GM18868 (cell line): Measurements from ENCODE around the gene ATE1.
"Not testable (repeated sequence)": the region's sequence is repeated elsewhere in the genome, so short reads cannot be mapped to it uniquely, and the experiment has no call there.

Experiments
- ATAC-seq: cut with Tn5 transposase; IDR thresholded peaks from one replicate; pipeline ENCODE4 v1.9.1; 2021; ENCODE audit warnings: mild to moderate bottlenecking, moderate library complexity; ENCODE audit not compliant: unreplicated experiment

ATE1 gene

DNA sequence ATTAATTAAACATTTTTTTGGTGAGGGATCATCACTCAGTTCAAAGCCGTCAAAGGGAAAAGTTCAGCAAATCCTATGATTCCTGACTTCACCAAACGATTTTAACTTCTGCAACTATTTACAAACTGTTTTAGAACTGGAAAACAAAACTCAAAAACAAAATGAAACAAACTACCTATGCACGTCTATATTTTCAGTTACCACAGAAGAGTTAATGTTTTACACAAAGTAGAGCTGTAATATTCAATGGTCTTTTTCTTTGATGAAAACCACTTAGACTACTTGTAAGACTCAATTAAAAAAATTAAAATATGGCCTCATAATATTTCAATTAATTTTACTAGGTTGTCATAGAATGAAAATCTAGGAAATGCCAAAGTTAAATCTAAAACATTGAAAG, 131.5 kb downstream of the ATE1 start:
- ATAC-seq: no peak

DNA sequence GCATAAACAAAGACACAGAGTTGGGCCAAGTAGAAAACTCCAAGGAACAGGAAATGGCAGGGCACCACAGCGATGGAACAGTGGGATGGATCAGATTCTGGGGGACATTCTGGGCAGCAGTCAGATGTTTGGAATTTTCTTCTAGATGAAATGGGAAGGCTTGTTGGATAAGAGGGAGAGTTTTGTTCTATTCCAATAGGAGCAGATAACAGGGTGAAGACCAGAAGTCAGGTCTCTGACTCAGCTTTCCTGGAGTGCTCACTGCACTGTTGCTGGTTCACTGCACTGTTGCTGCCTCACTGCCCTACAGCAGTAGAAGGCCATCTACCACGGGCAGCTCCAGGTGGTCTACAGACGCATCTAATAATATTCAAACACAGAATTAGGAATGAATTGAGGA, 135.6 kb downstream of the ATE1 start:
- no peak for ATAC-seq

DNA sequence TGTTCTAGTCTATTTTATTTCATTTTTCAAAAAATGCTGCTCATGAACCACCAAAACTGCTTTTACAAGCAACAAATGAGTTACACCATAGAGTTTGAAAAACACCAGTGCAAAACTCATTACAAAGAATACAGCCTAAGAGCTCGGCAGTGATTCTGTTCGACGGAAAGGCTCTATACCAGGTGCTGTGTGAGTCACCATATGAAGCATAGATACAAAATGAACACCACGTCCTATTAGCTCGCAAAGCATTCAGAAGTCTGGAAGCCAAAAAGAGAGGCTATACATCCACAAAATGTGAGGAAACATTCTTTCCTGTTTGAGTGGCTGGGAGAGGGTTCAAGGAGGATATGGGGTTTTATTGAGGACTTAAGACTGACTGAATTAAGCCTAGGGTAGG, 136.1 kb downstream of the ATE1 start:
- no peak for ATAC-seq

DNA sequence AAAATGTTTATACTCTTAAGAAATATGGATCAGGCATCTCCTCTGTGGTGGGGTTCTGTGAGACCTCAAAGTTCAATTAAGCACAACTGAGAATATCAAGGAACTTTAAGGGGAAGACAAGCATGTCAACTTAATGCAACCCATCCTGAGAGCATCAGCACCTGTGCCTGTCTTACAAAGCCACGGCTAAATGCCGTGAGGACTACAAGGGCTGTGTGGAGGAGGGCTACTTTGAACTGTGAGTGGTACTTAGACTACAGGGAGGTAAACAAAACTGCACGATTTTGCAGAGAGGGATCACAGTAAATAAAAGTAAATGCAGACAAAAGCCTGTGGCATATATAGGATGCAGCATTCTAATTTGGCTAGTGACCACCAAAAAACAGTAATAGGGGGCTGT, 139.1 kb downstream of the ATE1 start:
- ATAC-seq: no peak

DNA sequence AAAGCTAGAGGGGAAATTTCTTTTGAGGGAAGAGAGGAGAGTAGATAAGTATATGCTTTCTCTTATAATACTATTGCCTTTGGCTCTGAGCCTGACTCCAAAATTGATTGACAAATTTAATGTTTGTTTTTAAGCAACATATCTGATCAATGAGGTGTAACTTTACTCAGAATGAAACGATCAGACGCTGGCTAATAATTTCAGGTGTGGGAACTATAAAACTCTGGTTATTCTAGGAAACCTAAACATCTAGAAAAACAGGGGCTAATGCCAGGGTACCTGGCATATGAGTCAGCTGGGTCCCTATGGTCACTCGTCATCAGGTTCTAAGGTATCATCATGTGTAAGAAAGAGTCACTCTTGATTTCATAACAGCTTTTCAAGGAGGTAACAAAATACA, 139.7 kb downstream of the ATE1 start:
- ATAC-seq: no peak

DNA sequence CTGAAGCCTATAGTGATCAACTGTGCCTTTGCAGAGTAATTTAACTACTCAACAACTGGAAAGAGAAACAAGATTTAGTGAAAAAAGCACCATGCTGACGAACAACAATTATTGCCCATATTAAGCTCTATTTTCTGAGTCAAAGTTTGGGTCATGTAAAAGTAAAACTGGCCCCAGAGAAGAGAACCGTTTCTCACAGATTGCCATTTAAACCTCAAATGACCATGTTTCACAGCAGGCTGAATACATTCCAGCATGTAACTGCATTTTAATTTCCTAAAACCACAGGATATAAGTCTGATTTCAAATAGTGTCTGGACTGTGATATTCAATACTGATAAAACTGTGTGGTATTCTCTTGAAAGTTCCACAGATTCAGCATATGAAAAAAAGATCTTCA, 140.7 kb downstream of the ATE1 start:
- ATAC-seq: no peak

DNA sequence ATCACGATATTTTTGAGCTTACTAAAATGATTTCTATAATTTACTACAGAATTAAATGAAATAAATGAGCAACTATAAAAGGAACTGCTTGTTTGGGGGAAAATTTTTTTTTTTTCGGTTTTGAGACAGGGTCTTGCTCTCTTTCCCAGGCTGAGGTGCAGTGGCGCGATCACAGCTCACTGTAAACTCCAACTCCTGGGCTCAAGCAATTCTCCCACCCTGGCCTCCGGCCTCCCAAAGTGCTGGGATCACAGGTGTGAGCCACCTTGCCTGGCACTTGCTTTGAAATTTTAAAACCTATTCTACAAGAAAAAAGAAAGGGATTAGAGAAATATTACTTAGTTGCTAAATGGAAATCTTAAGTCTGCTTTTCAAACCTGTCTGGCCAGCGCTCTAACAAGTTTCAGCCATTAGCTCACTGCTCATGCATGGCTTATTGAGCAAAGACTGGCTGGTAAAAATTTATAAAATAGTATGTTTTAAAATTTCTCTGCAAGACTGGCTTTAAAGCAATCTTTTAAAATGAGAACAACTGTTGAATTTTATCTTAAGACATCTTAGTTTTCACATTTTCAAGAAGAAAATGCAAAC, 144.0 kb downstream of the ATE1 start:
- no peak for ATAC-seq

DNA sequence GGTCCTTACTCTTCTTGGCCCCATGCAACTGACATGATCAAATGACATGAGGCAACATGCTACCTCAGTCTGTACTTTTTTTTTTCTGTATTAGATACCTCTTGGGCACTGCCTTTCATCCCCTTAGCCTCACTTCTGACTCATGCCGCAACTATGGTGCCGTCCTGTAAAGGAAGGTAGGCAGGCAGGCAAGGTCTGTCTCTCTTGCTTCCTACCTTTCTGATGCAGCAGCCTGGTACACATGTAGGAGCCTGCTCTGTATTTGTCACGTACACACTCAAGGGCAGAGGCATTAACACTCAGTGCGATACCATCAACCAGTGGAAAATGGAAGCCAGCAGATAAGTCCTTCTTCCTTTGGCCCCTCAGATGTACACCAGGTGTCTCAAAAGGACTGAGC, 146.7 kb downstream of the ATE1 start:
- no peak for ATAC-seq

DNA sequence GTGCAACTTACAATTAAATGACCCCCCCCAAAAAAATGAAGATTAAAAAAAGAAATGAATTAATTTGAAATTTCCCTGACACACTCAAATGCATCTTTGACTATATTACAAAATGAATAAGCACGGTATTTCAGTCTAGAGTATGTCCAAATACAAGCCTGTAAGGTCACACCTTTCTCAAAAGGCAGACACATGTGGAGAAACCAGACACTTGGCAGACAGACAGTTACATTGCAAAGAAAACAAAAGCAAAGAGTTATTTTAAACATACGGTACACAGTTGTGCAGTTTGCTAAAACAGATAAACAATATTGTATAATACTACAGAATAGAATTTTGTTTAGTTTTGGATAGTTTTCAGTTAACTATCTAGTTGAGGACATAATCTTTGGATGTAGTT, 153.0 kb downstream of the ATE1 start:
- ATAC-seq: no peak

DNA sequence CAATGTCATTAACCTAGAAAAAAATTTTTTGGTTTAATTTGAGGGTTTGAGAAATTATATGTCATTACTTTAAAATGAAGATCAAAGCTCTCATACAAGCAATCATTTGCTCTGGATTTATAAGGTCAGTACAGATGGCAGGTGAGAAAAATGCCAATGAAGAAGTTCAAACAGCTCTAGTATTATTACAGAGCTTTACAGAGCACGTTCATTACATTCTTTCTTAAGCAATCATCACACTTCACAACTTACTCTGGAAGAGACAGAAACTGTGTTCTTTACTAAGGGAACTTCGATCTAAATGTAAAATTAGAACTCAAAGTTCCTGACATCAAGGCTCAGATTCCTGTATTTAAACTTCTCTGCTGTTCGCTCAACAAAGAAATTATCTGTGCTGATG, 153.4 kb downstream of the ATE1 start:
- ATAC-seq: no peak

DNA sequence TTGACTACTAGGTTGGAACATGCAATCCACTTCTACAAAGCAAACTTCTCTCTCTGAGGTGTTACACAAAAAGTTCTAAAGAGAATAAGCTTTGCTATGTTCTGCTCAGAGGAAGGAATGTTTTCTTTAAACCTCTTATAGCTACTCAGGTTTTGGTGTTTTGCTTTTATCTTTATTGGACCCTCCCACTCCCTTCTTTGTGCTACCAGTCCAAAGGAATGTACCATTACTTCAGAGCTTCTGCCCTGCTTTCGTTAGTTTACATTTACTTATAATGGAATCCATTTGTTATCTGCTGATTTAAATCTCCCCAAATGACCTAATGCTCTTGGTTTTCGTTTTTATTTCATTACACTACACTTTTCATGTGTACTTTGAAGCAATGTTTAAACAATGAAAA, 154.9 kb downstream of the ATE1 start:
- ATAC-seq: no peak

DNA sequence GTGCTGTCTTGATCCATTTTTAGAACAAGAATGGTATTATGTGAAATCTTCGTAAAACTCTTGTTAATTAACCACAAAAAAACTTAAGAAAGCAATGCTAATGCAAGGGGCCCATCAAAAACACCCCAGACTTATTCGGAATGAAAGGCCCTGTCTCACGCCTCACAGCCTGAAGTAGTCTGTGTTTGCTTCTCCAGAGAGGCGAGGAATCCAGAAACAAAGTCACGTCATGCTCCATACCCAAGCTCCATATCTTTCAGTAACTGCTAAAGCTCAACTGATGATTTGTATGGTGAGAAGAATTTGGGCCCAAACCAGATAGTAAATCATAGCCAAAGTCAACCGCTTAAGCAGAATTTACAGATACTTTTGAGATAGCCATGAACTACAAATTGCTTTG, 155.4 kb downstream of the ATE1 start:
- ATAC-seq: no peak

DNA sequence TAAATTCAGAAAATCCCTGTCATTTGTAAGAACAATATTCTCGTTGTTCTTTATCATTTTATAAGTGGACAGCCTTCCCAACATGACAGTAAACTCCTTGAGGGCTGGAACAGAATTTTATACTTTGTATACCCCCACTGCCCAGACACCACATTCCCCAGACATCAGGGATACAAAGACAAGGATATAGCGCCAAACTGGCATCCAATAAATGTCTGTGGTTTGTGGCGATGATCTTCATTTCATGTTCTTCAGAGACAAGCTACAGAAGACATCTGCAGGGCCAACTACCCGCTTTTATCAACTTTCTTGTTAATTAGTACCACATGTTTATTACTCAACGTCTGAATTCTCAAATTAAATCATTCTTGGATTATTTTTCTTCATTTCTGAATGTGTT, 155.9 kb downstream of the ATE1 start:
- no peak for ATAC-seq

DNA sequence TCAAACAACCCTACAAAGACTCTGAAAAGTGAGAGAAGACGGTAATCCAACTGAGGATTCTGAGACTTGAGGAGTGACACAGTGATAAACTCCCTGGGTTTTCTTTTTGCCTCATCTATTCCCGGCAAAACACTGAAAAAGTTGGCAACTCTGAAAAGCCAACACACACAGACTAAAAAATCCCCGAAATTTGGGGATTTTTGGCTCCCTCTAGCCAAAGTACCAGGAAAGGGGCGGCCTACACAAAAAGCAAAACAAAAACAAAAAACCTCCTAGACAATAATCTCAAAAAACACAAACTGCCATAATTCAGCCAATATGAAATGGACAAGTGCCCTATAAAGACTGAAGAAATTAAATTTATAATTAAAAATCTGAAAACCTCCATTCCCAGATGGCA, 161.4 kb downstream of the ATE1 start:
- ATAC-seq: no peak

DNA sequence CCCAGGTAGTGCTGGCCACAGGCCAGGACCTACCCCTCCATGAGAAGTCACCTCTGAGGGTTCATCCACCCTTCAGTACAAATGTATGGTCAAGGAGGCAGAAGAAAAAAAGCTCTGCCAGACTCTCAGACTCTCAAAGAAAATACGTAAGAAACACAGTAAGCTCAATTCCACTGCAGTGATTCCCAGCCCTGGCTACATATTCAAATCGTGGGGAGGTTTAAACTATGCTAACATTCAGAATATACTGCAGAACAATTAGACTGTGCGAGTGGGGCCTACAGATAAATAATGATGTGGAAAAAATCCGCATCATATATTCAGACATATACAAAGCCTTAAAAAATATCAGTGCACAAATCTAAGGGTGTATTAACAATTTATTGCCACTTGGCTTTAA, 162.6 kb downstream of the ATE1 start:
- no peak for ATAC-seq

DNA sequence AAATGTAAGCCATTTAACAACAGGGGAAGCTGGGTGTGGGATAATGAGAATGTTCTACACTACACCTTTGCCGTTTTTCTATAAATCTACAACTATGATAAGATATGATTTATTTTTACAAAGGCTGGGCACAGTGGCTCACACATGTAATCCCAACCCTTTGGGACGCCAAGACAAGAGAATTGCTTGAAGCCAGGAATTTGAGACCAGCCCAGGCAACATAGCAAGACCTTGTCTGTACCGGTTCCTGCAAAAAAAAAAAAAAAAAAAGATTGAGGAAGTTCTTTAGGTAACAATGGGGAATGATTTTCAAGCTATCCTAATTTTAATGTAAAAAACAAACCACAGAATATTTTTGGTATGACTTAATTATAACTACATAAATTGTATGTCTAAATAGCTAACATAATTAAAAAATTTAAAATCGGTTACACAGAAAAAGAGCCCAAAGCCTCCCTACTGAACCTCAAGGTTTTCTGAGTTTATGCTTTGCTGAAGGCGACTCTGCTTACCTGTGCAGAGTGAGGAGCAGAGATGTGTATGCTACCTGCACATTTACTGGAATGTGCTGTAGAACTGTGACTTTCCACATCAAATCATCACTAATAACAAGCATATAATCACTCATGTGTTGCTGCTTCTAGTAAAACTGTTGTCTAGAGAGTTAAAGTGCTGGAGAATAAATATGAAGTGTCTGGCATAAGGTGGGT, 163.4 kb downstream of the ATE1 start:
- ATAC-seq: no peak

DNA sequence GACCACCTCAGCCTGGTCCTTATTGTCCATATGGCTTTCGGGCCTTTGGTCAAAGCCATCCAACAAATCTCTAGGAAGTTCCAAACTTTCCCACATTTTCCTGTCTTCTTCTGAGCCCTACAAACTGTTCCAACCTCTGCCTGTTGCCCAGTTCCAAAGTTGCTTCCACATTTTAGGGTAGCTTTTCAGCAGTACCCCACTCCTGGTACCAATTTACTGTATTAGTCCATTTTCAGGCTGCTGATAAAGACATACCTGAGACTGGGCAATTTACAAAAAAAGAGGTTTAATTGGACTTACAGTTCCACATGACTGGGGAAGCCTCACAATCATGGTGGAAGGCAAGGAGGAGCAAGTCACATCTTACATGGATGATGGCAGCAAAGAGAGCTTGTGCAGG, 170.6 kb downstream of the ATE1 start:
- not testable (repeated sequence) for ATAC-seq

DNA sequence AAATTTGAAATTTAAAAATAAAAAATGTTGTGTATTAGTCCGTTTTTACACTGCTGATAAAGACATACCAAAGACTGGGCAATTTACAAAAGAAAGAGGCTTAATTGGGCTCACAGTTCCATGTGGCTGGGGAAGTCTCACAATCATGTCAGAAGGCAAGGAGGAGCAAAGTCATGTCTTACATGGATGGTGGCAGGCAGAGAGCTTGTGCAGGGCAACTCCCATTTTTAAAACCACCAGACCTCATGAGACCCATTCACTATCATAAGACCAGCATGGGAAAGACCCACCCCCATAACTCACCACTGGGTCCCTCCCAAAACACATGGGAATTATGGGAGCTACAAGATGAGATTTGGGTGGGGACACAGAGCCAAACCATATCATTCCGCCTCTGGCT, 172.3 kb downstream of the ATE1 start:
- not testable (repeated sequence) for ATAC-seq

DNA sequence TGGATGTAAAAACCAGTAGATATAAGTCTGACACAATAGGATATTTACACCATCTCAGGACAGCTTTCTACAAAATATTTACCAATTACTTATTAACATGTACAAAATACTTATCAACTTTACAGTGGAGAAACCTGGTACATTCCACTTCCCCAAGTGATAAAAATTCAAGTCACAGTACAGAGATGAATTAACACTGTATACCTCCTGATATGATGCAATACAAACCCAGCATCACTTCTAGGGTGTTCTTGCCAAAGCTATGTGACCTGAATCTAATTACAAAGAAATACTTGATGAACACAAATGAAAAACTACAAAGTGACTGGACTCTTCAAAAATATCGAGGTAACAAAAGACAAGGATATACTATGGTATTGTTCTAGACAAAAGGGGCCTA, 173.2 kb downstream of the ATE1 start:
- no peak for ATAC-seq

DNA sequence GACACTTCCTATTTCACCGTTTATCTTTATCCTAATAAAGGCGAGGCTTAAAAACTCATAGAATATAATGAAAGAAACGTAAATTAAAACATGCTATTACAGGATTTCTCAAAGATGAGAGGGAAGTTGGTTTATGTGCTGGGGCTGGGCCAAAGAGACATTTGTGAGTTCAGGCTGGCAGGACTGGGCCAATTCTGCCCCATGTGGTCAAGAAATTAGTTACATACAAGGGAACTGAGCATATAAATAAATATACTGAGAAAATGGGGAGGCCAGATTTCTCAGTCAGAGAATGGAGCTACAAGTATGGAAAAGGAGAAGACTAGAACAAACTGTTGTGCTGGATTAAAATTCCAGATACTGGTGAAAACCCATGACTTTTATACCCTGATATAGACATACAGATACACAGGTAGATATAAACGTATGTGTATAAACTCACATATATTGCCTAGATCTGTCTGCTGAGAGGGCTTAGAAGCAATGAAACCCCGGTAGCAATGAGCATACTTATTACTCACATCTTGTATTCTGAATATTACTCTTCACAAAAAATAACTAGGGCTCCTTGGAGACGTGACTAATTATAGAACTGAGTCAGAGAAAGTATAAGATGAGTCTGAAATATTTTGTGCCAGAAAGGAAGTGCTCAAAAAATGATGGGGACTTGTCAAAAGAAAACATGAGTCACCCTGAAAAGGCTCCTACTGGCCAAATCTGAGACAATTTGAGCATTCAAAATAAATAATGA, 173.9 kb downstream of the ATE1 start:
- ATAC-seq: peak; percentile 92

DNA sequence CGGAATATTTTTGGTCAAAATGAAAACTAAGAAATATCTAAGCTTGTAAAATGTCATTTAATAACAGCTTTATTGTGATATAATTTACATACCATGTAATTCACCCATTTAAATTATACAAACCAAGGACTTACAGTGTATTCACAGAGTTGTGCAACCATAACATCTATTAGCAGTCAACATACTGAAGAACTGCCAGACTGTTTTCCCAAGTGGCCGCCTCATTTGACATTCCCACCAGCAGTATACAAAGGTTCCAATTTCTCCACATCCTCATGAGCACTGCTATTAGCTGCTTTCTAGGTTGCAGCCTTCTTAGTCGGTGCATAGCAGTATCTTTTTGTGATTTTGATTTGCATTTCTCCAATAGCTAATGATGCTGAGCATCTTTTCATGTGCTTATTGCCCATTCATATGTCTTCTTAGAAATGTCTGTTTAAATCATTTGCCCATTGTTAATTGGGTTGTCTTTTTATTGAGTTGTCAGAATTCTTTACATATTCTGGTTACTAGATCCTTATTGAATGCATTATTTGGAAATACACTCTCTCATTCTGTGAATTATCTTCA, 176.6 kb downstream of the ATE1 start:
- ATAC-seq: no peak

DNA sequence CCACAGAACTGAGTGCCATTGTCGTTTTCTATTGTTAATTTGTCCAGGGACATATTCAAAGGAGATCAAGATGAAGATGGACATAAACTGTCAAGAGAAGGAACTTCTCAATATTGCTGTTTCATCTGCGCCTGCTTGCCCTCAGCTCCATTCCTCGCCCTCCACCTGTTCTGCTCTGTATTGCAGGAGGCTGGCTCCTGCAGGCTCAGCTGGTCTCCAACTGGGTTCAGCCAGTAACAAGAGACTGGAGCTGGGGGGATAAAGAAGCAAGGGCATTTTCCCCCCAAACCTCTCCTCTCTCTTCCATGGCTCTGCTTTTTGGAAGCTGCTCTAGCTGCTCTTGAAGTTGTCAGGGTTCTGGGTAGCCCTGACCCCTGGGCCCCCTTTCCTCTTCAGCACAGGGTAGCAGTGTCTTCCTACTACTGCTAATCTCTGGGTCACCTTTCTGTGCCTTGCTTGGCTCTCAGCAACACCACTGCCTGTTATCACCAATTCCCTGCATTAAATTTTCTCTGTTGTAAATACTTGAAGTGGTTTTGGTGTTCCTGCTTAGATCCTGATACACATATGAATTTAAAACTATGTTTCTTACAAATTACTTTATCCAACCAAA, 180.6 kb downstream of the ATE1 start:
- ATAC-seq: no peak
